IPS DF 19.7 (cell line): ENCODE measurements around the gene IL33.

ENCODE experiments used
- DNase-seq: peaks from one replicate; pipeline ENCODE4 v3.0.0-alpha.2; 2013; ENCODE audit warnings: low read depth, low spot score

IL33 gene

DNA sequence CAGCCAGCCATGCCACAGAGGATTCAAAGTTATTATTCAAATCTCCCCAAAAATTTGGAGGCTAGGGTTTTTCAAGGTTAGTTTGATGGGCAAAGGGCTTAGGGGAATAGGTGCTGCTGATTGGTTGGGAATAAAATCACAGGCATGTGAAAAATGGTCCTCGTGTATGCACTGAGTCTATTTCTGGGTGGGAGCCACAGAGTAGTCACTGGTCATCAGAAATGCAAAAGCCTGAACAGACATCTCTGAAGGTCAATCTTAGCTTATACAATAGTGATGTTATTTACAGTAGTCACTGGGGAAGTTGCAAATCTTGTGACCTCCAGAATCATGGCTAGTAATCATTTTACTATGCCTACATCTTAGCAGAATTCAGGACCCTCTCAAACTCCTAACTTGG is 1.3 kb downstream of the IL33 start:
- no peak for DNase-seq

DNA sequence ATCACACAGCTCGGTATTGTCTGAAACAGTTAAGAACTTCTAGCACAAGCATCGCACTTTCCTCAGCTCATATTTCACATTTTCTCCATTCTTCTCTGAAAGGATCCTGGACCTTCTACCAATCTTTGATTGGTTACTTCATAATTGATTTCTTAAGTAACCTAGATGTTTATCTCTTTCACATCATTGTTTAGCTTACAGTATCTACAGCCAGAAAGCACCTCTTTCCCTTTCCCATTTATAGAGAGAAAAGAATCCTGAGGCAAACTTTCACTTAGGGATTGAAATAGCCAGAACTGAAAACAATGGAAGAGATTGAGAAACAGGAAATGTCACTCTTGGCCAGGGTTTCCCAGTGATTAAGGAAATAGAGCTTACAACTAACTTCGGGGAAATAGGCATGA is 2.5 kb downstream of the IL33 start:
- DNase-seq, result no peak

- no peak for DNase-seq
Observed at GRCh38 chr9:6219040-6219439, 3.4 kb downstream of the IL33 start.

GRCh38 chr9:6219981-6220380 is 4.4 kb downstream of the IL33 start:
- no peak for DNase-seq

- no peak for DNase-seq
Observed at GRCh38 chr9:6224393-6225154, 9.0 kb downstream of the IL33 start.

GRCh38 chr9:6226696-6227095 is 11.1 kb downstream of the IL33 start:
- DNase-seq, result no peak

- no peak for DNase-seq
Observed at GRCh38 chr9:6229186-6229585, 13.6 kb downstream of the IL33 start.

GRCh38 chr9:6229619-6230018 is 14.0 kb downstream of the IL33 start:
- DNase-seq, result no peak

DNA sequence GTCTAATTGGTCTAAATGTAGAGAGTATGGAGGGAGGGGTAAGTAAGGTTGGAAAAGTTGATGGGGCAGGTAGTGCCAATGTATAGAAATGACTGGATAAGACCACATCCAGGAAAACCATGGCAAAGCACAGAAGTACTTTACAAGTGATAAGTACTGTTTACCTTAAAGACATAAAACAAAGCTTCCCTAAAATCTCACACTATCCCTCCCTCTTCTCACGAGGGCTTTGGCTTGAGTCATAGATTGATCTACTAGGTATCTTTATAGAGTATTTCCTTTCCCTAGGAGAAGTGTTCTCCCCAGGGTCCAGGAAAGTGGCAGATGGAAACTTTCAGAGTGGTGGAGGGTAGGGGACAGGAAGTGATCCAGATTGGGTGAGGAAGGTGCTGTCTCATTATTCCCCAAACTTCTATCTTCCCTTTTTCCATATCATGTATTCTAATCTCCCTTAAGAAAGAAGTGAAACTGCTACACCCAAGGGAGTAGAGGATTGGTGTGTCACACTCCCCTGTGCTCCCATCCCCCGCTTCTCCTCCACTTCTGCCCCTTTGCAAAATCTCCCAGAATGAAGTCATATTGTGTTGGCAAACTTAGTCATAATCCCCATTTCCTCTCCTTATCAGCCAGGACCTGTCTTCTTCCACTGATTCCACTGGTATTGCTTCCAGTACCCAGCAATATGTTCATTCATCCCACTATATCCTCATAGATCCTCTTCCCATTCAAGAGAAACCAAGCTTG is 14.6 kb downstream of the IL33 start:
- DNase-seq, result no peak

DNA sequence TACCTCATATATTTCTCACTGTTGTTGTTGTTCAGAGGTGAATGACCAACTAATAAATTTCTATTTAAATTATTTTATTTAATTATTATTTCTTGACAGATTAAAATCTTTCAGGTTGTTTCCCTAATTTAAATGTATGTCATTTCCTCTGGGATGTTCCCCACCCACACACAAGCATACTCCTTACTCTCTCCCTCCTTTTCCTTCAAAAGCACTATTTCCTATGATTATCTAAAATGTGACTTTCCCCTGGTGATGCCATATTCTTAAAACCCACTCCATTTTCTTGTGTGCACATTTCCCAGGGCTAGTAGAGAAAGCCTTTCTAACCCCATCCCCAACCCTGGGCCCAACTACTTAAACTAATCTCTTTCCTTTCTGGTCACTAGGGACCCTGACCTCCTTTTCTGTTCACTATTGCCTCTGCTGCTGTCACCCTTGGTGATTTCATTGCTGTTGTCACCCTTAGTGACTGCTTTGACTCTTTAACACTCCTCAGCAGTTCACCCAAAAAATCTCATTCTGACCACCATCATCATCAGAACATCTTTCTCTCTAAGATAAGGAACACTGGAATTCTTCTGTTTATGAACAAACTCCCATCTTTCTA is 16.8 kb downstream of the IL33 start:
- DNase-seq, result no peak

GRCh38 chr9:6234014-6234413 is 18.4 kb downstream of the IL33 start:
- no peak for DNase-seq

DNA sequence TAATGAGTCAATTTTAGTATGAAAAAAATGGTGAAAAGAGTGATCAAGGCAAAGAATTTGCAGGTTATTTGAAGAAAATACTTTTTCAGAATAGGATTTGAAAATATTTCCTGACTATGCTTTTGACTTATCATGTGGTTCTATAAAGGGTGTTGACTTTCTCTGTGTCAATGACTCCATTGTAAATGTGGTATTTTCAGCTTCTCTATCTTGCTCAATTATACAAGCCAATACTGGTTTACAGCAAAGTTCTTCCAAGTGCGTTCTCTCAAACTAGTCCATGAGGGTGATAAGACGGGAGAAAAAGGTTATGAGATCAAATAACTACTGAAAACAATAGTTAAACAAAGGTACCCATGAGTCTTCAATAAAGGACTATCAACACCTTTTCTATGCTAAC is 21.7 kb downstream of the IL33 start:
- DNase-seq, result no peak

- DNase-seq, result no peak
Observed at GRCh38 chr9:6239048-6239461, 23.4 kb downstream of the IL33 start.

GRCh38 chr9:6239694-6240093 is 24.1 kb downstream of the IL33 start:
- DNase-seq, result no peak

GRCh38 chr9:6243746-6244145 is 28.1 kb downstream of the IL33 start:
- no peak for DNase-seq

DNA sequence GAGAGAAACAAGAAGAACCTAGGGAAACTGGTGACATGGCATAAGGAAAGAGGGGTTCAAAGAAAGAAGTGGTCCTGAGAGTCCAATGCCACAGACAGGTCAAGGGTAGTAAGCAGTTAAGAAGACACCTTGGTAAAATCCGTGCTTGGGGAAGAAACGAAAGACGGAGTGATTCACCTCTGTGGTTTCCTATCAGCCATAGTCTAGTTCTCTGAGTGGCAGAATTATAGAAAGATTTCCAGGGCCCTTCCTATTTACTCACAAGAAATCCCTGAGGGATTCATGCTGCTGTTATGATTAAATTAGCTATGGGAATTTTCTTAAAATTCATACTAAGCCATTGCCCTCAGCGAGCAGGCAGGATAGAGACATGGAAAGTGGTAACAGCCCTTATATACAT is 31.7 kb downstream of the IL33 start:
- DNase-seq, result no peak

DNA sequence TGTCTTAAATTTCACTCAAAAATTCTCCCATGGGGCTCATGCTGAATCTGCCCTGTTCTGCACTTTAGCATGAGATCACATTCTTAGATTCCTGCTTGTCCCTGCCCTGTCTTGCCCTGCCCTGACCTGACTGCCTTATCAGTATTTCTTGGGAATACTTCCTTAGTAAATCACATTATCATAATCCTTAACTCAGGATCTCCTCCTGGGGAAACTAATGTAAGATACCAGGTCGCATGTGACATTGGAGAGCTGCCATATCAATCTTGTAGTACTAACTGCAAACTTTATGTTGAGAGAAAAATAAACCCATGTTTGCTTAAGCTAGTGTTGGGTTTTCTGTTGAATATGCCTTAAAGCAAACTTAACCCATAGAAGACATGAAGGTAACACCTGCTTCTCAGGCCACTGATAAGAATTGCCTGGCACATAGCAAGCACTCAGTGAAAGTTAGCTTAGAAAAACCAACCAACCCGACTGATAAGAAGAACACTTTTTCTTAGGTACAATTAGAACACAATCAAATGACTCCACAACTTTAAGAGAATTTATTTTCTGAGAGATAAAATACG is 53.3 kb downstream of the IL33 start:
- DNase-seq, result no peak

GRCh38 chr9:6270896-6271295 is 55.3 kb downstream of the IL33 start:
- no peak for DNase-seq

DNA sequence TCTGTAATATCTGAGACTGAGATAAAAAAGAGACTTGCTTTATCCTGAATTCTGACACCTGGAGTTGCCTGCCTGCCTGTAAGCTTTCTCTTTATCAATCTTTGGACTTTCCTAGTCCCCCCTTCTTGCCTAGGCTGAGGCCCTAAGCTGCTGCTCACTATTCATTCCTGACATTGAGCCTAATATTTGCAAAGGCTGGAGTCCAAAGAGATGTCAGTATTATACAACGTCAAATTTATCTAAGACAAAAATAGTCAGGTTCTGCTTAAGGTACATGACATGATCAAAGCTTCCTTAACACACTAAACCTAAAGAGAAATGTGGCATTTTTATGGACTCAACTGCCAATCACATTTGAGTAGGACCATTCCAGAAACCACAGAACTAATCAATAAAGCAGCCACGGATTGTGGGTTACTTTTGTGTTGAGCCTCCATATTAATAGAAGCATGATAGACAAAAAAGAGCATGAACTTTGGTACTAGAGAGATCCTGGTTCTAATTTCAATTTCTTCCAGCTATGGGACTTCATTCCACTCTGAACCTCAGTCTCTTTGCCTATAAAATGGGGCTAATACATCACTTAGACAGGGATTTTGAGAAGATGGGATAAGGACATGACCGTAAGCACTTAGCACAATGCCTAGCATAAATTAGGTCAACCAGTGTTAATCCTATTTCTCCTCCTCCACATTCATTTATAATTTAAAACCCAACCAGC is 56.1 kb downstream of the IL33 start:
- no peak for DNase-seq

DNA sequence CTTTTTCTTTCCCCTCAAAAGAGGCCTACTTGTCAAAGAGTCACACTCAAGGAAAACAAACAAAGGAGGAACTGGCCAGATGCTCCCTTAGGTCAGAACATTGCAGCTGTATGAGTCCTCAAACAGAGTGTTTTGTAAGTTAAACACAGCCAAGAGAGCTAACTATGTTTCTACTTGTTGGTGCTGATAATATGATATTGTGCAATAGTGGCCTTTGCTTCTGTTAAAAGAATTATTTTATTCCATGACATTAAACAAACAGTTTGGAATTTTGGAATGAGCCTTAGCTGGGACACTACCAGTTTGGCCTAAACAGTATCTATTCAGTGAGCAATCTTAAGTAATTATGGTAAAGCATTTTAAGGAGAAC is 56.6 kb downstream of the IL33 start:
- no peak for DNase-seq

- DNase-seq, result no peak
Observed at GRCh38 chr9:6277417-6277816, 61.8 kb downstream of the IL33 start.

- no peak for DNase-seq
Observed at GRCh38 chr9:6301858-6302257, 86.3 kb downstream of the IL33 start.
